Endothelial cell (in vitro differentiated cells): Measurements from ENCODE around the gene ZAP70. TPM values are rescaled to one million over a fixed set of nuclear protein-coding genes. Genes with fewer than 3 reads are reported as not detected.

ENCODE experiments used
- DNase-seq: peaks from one replicate; pipeline ENCODE4 v3.0.0; 2021; ENCODE audit warnings: low spot score
- H3K27ac Mint-ChIP-seq: one replicate; pipeline ENCODE4 v1.8.0; 2021; ENCODE audit warnings: mixed read lengths, inconsistent platforms; ENCODE audit not compliant: unreplicated experiment
- H3K27me3 Mint-ChIP-seq: one replicate; pipeline ENCODE4 v1.8.0; 2021; ENCODE audit warnings: mild to moderate bottlenecking, moderate library complexity, mixed read lengths, inconsistent platforms; ENCODE audit not compliant: unreplicated experiment
- H3K36me3 Mint-ChIP-seq: one replicate; pipeline ENCODE4 v1.8.0; 2021; ENCODE audit warnings: mild to moderate bottlenecking, low read depth, mixed read lengths, inconsistent platforms; ENCODE audit not compliant: unreplicated experiment
- H3K4me1 Mint-ChIP-seq: one replicate; pipeline ENCODE4 v1.8.0; 2021; ENCODE audit warnings: mild to moderate bottlenecking, mixed read lengths, inconsistent platforms; ENCODE audit not compliant: unreplicated experiment
- H3K4me3 Mint-ChIP-seq: one replicate; pipeline ENCODE4 v1.8.0; 2021; ENCODE audit warnings: mild to moderate bottlenecking, mixed read lengths, inconsistent platforms; ENCODE audit not compliant: unreplicated experiment
- H3K9me3 Mint-ChIP-seq: one replicate; pipeline ENCODE4 v1.8.0; 2021; ENCODE audit warnings: mixed read lengths, inconsistent platforms; ENCODE audit not compliant: unreplicated experiment
- CTCF ChIP-seq: fragments of 200-600 bp; sonication (generic); IDR thresholded peaks from one replicate; pipeline ENCODE4 v1.5.0; 2021; ENCODE audit warnings: antibody characterized with exemption; ENCODE audit not compliant: unreplicated experiment
- long read RNA-seq: library from polyadenylated mRNA; unstranded; transcript quantifications from one replicate; pipeline ENCODE4 v2.0.0, GENCODE V29; 2020; ENCODE audit not compliant: unreplicated experiment
- total RNA-seq: library from RNA; stranded (reverse); fragmentation: NEBNext Ultra II Directional; extraction: Animal tissue kit (Norgen Biotek cat#: 25700); gene quantifications from one replicate; pipeline ENCODE4 v1.2.1, GENCODE V29; 2021; ENCODE audit not compliant: unreplicated experiment

ZAP70 gene
- total RNA-seq: 93.4 TPM
- long read RNA-seq, transcript ZAP70-201 (14 exons, 2,437 nt): major isoform, 37 of 86 reads
- long read RNA-seq, partial matches to known transcripts: 20 of 86 reads
- long read RNA-seq, other reads (novel, unspliced or antisense): 28 of 86 reads

- H3K9me3 Mint-ChIP-seq: no peaks in the 10 kb centered on the region
- H3K4me1 Mint-ChIP-seq: peaks cover 65% of the 10 kb centered on the region
- DNase-seq: peak; percentile 47
- TF ChIP-seq CTCF: no peak
- H3K27me3 Mint-ChIP-seq: peaks cover 14% of the 10 kb centered on the region
- H3K36me3 Mint-ChIP-seq: peaks cover 7% of the 10 kb centered on the region
- H3K4me3 Mint-ChIP-seq: peak within 1 kb of the TSS; percentile 71
- H3K27ac Mint-ChIP-seq: peak within 1 kb of the TSS; percentile 81
These were observed at the start of gene ZAP70 for GRCh38 chr2:97713296-97714083. TSS of gene ZAP70 (plus strand) at chr2:97713576. CDS start at chr2:97724037, 10,461 bp downstream.

DNA sequence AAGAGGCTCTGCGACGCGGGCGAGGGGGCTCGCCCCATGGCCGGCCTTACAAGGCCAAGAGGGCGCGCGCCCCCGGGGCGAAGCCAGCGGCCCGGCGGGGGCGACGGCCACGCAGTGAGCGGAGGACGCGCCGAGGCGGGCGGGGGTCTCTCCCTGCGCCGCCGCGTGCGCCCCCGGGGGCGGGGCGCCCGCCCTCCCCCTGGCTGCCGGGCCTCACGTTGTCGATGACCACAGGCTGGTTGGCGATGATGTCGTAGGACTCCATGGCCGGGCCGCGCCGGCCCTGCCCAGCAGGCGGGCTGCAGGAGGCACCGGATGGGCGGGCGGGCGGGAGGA is 49.8 kb upstream of the ZAP70 start:
- DNase-seq: no peak
- no peak for TF ChIP-seq CTCF
- H3K4me3 Mint-ChIP-seq: no peak overlapping the region
- H3K27me3 Mint-ChIP-seq: peaks cover 13% of the 10 kb centered on the region
- H3K36me3 Mint-ChIP-seq: peaks cover 17% of the 10 kb centered on the region
- H3K9me3 Mint-ChIP-seq: no peaks in the 10 kb centered on the region
- peaks cover 23% of the 10 kb centered on the region for H3K4me1 Mint-ChIP-seq
- no peak overlapping the region for H3K27ac Mint-ChIP-seq

DNA sequence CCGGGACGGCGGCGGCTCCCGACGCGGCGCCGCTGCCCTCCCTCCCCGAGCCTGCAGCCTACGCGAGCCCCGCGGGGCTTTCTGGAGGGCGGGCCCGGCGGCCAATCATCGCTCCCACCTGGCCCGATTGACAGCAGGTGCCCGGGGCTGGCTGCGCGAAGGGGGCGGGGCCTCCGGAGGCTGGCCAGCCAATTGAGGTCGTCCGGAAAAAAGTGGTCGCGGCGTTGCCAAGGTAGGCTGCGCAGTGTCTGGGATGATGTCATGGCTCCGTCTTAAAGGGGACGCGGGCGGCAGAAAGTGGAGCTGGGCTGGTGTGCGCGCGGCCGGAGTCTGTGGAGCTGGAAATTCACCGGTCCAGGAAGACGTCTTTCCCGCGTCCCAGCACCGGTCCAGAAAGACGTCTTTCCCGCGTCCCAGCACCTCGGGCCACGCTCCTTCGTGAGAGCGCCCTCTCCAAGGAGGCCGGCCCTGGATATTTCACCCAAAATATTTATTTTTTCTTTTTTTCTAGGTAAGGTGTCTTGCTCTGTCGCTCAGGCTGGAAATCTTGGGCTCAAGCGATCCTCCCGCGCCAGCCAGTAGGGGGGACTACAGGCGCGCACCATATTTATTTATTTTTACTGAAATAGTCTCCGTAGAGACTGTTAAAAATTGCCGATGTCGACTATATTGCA is 49.3 kb upstream of the ZAP70 start, which contains the start of gene ACTR1B:
Gene ACTR1B, minus strand, starts transcription at position 83 of the 674 bp plus-strand sequence. CDS start 154 bp downstream, outside the sequence.
- Mint-ChIP-seq H3K4me1 (peaks cover 23% of the 10 kb centered on the region), H3K9me3 (no peaks in the 10 kb centered on the region), H3K27ac (peak within 1 kb of the TSS; percentile 98), H3K36me3 (peaks cover 15% of the 10 kb centered on the region), H3K4me3 (peak within 1 kb of the TSS; percentile 94), H3K27me3 (peaks cover 13% of the 10 kb centered on the region)
- DNase-seq: peak; percentile 96
- TF ChIP-seq CTCF: peak; percentile 57

- TF ChIP-seq CTCF: no peak
- Mint-ChIP-seq H3K36me3 (peaks cover 15% of the 10 kb centered on the region), H3K27me3 (peaks cover 13% of the 10 kb centered on the region), H3K4me1 (peaks cover 23% of the 10 kb centered on the region), H3K9me3 (no peaks in the 10 kb centered on the region), H3K27ac (peak overlapping the region; percentile 95), H3K4me3 (peak overlapping the region; percentile 91)
- DNase-seq: peak; percentile 11
These were observed 48.8 kb upstream of the ZAP70 start for GRCh38 chr2:97664636-97664970.
